ENCODE data around the gene SMOC1.

The SMOC1 gene

DNA sequence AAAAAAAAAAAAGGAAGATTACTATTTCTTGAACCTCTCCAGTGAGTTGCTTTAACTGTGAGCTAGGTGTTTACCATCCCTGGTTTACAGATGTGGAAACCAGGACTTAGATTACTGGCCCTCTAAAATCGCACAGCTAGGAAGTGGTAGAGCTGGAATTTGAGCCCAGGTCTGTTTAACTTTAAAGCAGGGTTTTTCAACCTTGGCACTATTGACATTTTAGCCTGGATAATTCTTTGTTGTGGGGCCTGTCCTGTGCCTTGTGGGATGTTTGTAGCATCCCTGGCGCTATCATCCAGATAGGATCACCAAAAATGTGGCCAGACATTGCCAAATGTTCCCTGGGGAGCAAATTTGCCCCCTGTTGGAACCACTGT, 28.5 kb upstream of the SMOC1 start:
- peaks cover 85% of the 10 kb centered on the region for H3K4me1 Mint-ChIP-seq

DNA sequence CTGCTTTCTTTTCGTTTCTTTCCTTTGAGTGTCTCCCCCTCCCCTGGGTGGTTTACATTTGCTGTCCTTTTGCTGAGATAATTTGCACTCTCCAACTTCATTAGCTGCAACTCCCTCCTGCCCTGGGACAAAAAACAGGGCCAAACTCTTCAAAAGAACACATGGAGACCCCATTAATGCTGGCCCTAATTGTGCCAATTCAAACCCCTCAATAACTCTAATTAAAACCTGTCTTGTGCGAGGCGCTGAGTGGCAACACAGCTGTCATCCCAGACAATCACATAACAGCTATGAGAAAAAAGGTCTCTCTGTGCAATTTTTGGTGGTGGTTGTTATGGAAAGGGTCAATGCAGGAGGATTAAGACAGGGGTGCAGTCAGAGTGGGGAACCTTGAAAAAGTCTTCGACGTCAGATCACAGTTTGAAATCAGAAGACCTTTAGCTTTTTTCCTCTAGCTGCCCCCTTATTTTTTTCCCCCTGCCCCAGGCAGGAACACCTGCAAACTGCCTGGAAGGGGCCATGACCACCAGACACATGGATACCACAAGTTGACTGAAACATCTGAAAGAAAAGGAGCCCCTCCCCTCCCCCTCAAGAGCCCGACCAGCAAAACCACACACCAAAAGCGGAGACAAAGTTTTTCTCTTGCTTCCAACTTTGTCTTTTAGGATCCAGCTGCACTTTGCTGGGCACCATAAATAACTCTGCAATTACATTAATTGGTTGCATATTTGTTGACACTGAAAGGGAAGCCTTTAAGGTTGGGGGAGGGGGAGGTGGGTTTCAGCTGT, 26.5 kb upstream of the SMOC1 start:
- Mint-ChIP-seq H3K36me3 (ENCODE audit: low read depth) (no peaks in the 10 kb centered on the region), H3K27ac (no peak overlapping the region), H3K4me3 (no peak overlapping the region), H3K27me3 (ENCODE audit: low read depth, poor library complexity) (peaks cover 4% of the 10 kb centered on the region), H3K9me3 (no peaks in the 10 kb centered on the region), H3K4me1 (peaks cover 82% of the 10 kb centered on the region)
- no peak for DNase-seq
- TF ChIP-seq, protein P1, sequence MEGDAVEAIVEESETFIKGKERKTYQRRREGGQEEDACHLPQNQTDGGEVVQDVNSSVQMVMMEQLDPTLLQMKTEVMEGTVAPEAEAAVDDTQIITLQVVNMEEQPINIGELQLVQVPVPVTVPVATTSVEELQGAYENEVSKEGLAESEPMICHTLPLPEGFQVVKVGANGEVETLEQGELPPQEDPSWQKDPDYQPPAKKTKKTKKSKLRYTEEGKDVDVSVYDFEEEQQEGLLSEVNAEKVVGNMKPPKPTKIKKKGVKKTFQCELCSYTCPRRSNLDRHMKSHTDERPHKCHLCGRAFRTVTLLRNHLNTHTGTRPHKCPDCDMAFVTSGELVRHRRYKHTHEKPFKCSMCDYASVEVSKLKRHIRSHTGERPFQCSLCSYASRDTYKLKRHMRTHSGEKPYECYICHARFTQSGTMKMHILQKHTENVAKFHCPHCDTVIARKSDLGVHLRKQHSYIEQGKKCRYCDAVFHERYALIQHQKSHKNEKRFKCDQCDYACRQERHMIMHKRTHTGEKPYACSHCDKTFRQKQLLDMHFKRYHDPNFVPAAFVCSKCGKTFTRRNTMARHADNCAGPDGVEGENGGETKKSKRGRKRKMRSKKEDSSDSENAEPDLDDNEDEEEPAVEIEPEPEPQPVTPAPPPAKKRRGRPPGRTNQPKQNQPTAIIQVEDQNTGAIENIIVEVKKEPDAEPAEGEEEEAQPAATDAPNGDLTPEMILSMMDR (IDR thresholded peaks at IDR 0.05), result no peak

More for the DNA sequence above, 28.5 kb upstream of the SMOC1 start:
- Mint-ChIP-seq H3K27me3 (ENCODE audit: low read depth, poor library complexity) (peaks cover 4% of the 10 kb centered on the region), H3K36me3 (ENCODE audit: low read depth) (no peaks in the 10 kb centered on the region), H3K9me3 (no peaks in the 10 kb centered on the region), H3K27ac (no peak overlapping the region), H3K4me3 (no peak overlapping the region)
- DNase-seq, result no peak
- TF ChIP-seq, protein P1 (IDR thresholded peaks at IDR 0.05), result no peak

DNA sequence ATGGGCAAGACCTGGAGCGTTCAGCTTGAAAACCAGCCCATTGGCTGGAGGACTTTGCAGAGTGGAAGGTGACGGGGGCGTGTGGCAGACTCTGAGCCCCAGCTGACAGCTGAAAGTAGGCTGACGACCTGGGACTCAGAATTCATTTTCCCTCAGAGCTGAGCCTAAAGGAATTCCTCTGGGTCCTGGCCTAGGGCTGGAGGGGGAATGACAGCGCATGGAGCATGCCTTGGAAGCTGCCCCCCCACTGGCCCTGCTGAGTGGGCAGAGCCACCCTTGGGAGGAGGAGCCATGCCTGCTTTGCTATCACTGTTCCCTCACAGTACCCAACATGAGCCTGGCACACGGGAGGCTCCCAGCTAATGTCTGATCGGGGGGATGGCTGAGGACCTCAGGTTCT, 25.4 kb upstream of the SMOC1 start:
- Mint-ChIP-seq H3K9me3 (no peaks in the 10 kb centered on the region), H3K27ac (no peak overlapping the region)

DNA sequence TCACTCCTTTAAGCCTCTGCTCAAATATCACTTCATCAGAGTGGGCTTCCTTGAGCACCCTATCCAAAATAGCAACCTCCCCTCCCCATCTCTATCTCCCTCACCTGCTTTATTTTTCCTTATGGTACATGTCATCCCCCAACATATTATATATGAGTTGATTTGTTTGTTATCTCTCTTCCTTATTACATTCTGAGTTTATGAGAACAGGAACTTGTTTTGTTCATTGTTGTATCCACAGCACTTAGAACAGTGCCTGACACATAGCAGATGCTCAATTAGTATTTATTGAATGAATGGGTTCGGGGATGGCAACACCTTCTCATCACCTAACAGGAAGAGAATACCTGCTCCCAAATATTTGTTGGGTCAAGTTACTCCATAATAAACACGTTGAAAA, 24.6 kb upstream of the SMOC1 start:
- DNase-seq, result no peak
- Mint-ChIP-seq H3K9me3 (no peaks in the 10 kb centered on the region), H3K4me1 (peaks cover 79% of the 10 kb centered on the region), H3K4me3 (peak overlapping the region; percentile 4), H3K27ac (no peak overlapping the region), H3K27me3 (ENCODE audit: low read depth, poor library complexity) (peaks cover 4% of the 10 kb centered on the region), H3K36me3 (ENCODE audit: low read depth) (no peaks in the 10 kb centered on the region)
- TF ChIP-seq, protein P1 (IDR thresholded peaks at IDR 0.05), result no peak

More for the DNA sequence above, 25.4 kb upstream of the SMOC1 start:
- TF ChIP-seq, protein P1 (IDR thresholded peaks at IDR 0.05), result no peak
- Mint-ChIP-seq H3K36me3 (ENCODE audit: low read depth) (no peaks in the 10 kb centered on the region), H3K4me1 (peaks cover 79% of the 10 kb centered on the region), H3K4me3 (no peak overlapping the region), H3K27me3 (ENCODE audit: low read depth, poor library complexity) (peaks cover 4% of the 10 kb centered on the region)
- DNase-seq, result no peak

DNA sequence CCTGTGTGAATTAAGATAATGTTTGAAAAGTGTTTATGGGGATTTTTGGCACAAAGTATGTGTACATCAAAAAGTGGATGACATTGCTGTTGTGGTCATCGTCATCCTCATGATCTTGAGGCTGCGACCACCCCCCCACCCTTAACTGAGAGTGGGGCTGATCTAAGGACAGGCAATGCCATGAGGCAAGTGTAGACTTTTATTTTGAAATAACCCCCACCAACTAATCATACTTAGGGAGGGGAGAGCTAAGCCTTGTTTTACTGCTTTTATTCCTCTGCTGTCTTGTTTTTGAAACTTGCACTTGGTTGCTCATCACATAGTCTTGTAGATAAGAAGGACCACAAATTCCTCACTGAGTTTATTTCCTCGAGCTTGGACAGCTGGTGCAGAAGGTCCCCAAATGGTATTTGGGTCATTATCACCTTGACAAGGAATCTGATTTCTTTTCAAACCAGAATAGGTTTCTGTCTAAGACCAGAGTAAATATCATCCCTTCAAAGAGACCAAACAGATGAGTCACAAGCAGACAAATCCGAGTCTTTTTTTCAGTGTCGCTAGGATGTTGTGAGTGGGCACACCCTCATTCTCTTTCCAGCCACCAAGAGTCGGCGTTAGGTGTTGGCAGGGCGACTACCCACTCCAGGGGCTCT, 23.9 kb upstream of the SMOC1 start:
- peaks cover 83% of the 10 kb centered on the region for H3K4me1 Mint-ChIP-seq
- TF ChIP-seq, protein P1 (IDR thresholded peaks at IDR 0.05), result no peak
- no peaks in the 10 kb centered on the region for H3K36me3 Mint-ChIP-seq (ENCODE audit: low read depth)
- H3K27me3 Mint-ChIP-seq (ENCODE audit: low read depth, poor library complexity), result peaks cover 4% of the 10 kb centered on the region
- no peak overlapping the region for H3K27ac Mint-ChIP-seq
- H3K9me3 Mint-ChIP-seq, result no peaks in the 10 kb centered on the region
- DNase-seq, result no peak
- no peak overlapping the region for H3K4me3 Mint-ChIP-seq
